GM13976 (cell line): Measurements from ENCODE around the gene SP9.

ENCODE experiments used
- DNase-seq: peaks from one replicate; pipeline ENCODE4 v3.0.0; 2012; ENCODE audit warnings: low spot score
- CTCF ChIP-seq: IDR thresholded peaks from 2 replicates; pipeline ENCODE4 v1.5.1; 2012; ENCODE audit warnings: borderline replicate concordance, mild to moderate bottlenecking; ENCODE audit not compliant: insufficient read depth; ENCODE audit errors: extremely low read depth, missing control alignments, control extremely low read depth
- in situ Hi-C: fragments of 300-500 bp; cut with MboI; formaldehyde crosslinking; loops from one replicate; pipeline ENCODE4 v1.12.0; 2022; ENCODE audit warnings: low sequenced_read_pairs, mixed read lengths, inconsistent platforms; ENCODE audit not compliant: unreplicated experiment

Gene SP9

DNA sequence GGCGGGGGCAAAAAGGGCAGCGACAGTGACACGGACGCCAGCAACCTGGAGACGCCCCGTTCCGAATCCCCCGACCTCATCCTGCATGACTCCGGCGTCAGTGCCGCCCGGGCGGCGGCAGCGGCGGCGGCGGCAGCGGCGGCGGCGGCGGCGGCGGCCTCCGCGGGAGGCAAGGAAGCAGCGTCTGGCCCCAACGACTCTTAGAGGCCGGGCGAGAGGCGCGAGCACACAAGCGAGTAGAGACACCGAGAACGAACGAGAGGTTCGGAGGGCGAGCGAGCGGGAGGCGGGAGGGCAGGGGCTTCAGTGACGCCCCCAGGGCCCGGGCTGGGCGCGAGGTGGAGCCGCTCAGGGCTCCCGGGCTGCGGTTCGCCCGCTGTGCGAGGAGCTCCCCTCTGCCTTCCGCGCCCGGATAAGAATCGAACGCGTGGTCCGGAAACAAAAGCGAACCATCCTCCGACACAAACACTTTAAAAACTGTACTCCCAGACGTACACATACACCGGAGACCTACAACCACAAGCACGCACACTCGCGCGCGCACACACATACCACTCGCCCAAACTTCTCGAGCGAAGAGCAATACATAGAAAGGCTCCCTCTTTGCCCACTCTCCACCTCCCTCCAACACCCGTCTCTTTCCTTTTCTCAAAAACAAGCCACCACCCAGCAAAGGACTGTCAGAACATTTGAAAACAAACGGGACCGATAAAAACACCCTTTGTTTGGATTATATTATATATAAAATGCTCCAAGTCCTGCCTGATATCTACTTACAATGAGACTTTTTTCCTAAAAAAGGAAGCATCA, 2.8 kb downstream of the SP9 start:
- in situ Hi-C loops: no loop called here
- peak; percentile 60 for DNase-seq
- no peak for TF ChIP-seq CTCF

DNA sequence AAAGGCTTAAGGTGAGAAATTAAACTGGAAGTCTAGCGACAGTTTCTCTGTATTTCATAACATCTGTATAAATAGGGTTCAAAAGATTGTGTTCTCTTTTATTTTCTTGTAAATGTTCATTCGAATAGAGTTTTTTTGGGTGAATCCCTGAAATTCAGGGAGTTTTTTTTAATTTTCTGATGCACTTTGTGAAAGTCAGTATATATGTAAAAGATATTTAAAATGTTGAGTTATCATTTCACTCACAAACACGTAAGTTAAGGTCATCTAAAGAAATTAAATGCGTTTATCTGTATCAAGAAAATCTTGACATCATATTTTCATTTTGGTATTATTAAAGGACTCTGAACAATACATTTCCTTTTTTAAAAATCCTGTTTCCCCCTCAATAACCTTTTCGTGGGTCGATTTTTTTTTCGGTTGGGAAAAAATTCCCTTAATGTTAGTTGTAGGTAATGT, 3.4 kb downstream of the SP9 start:
- no peak for DNase-seq
- in situ Hi-C loops: no loop called here
- no peak for TF ChIP-seq CTCF

GRCh38 chr2:174338671-174339560, 4.2 kb downstream of the SP9 start:
- in situ Hi-C loops: no loop called here
- TF ChIP-seq CTCF: no peak
- no peak for DNase-seq

- in situ Hi-C loops: loop anchor here (10.0 kb wide), 1 partner anchor 935 kb away; no protein-coding TSS in a partner anchor
- TF ChIP-seq CTCF: no peak
- DNase-seq: no peak
Observed at GRCh38 chr2:174339561-174340399, 5.0 kb downstream of the SP9 start.

DNA sequence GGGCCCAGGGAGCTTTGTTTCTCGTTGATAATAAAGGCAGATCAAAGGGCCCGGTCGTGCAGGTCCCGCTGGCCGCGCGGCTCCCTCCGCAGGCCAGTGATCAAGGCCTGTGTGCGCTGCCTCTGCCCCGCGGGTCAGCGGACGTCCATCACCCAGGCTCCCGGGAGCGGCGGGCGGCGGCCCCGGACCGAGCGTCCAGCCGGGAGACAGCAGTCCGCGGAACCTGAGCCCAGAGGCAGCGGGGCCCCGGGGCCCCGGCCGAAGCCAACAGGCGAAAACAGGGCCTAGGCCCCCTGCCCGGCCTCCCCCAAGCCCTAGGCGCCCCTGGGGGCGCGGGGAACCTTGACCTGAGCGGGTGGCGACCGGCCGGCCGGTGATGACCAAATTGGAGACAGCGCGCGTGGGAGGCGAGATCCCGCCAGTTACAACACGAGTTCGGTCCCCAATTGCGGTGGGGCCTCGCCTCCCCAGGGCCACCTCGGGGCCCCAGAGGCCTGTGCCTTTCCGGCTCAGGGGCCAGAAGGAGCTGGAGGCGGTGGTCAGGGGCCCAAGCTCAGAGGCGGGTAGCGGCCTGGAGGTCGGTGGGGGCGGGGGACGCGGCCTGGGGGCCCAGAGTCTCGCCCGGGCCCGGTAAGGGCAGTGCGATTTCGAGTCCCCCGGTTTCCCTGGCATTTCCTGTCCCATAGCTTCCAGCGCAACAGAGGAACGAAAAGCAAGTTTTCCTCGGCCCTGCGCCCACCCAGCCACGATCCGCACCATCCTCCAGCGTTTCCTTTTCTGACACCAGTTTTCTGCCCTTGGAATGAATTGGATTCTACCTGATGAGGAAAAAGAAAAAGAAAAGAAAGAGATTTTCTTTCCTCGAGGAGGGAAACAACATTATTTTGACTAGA, 5.9 kb downstream of the SP9 start:
- peak; percentile 51 for DNase-seq
- in situ Hi-C loops: loop anchor here (10.0 kb wide), 1 partner anchor 936 kb away; no protein-coding TSS in a partner anchor
- no peak for TF ChIP-seq CTCF
